DND-41 (cell line): ENCODE measurements around the gene DPRX.

Experiments
- CTCF ChIP-seq: IDR thresholded peaks from 2 replicates; pipeline ENCODE4 v1.5.1; 2012; ENCODE audit warnings: borderline replicate concordance, low read length, moderate library complexity, mild to moderate bottlenecking; ENCODE audit not compliant: poor library complexity, severe bottlenecking; ENCODE audit errors: extremely low read depth
- EZH2 ChIP-seq: IDR thresholded peaks from 3 replicates; pipeline ENCODE4 v1.6.1; 2012; ENCODE audit warnings: borderline replicate concordance, low read depth, mild to moderate bottlenecking, moderate library complexity, low read length, inconsistent platforms; ENCODE audit not compliant: severe bottlenecking

- TF ChIP-seq CTCF: no peak
- no peak for TF ChIP-seq EZH2
These were observed 12.4 kb downstream of the DPRX start for GRCh38 chr19:53644061-53644816.
